Activated naive CD4-positive, alpha-beta T cell treated with anti-CD3 and anti-CD28 coated beads, Interleukin-2, amount 50 U/mL, for 16 hours (primary cell): ENCODE data around the gene SMIM32.

Experiments
- DNase-seq: peaks from one replicate; pipeline ENCODE4 v3.0.0-alpha.2; 2020

SMIM32 gene

GRCh38 chr5:136206361-136206760, 13.4 kb upstream of the SMIM32 start:
- DNase-seq, result no peak

- no peak for DNase-seq
These were observed 13.0 kb upstream of the SMIM32 start for GRCh38 chr5:136205941-136206340.

- DNase-seq, result no peak
These were observed 12.2 kb upstream of the SMIM32 start for GRCh38 chr5:136205061-136205702.

GRCh38 chr5:136203303-136203922, 10.5 kb upstream of the SMIM32 start:
- no peak for DNase-seq

- no peak for DNase-seq
These were observed 9.7 kb upstream of the SMIM32 start for GRCh38 chr5:136202469-136203205.

GRCh38 chr5:136201870-136202269, 8.9 kb upstream of the SMIM32 start:
- no peak for DNase-seq

- DNase-seq, result no peak
These were observed 7.8 kb upstream of the SMIM32 start for GRCh38 chr5:136200761-136201160.

GRCh38 chr5:136200130-136200529, 7.2 kb upstream of the SMIM32 start:
- DNase-seq, result no peak

- DNase-seq, result no peak
These were observed 6.4 kb upstream of the SMIM32 start for GRCh38 chr5:136199408-136199807.

GRCh38 chr5:136198453-136198852, 5.5 kb upstream of the SMIM32 start:
- no peak for DNase-seq

GRCh38 chr5:136197462-136198142, 4.6 kb upstream of the SMIM32 start:
- no peak for DNase-seq

GRCh38 chr5:136195971-136196820, 3.2 kb upstream of the SMIM32 start:
- no peak for DNase-seq

- DNase-seq, result no peak
These were observed 1.6 kb upstream of the SMIM32 start for GRCh38 chr5:136194576-136194975.

- DNase-seq, result no peak
These were observed 467 bp upstream of the SMIM32 start for GRCh38 chr5:136193322-136193935.

- no peak for DNase-seq
These were observed 892 bp downstream of the SMIM32 start for GRCh38 chr5:136192015-136192525.

GRCh38 chr5:136191304-136192014, 1.5 kb downstream of the SMIM32 start:
- no peak for DNase-seq

GRCh38 chr5:136190904-136191303, 2.1 kb downstream of the SMIM32 start:
- no peak for DNase-seq

GRCh38 chr5:136190091-136190720, 2.8 kb downstream of the SMIM32 start:
- no peak for DNase-seq

GRCh38 chr5:136188859-136189258, 4.1 kb downstream of the SMIM32 start:
- no peak for DNase-seq

GRCh38 chr5:136186796-136187195, 6.2 kb downstream of the SMIM32 start:
- no peak for DNase-seq
